Measurements from ENCODE around the gene ARL17B.
"Not testable (repeated sequence)": the region's sequence is repeated elsewhere in the genome, so short reads cannot be mapped to it uniquely, and the experiment has no call there.

DNA sequence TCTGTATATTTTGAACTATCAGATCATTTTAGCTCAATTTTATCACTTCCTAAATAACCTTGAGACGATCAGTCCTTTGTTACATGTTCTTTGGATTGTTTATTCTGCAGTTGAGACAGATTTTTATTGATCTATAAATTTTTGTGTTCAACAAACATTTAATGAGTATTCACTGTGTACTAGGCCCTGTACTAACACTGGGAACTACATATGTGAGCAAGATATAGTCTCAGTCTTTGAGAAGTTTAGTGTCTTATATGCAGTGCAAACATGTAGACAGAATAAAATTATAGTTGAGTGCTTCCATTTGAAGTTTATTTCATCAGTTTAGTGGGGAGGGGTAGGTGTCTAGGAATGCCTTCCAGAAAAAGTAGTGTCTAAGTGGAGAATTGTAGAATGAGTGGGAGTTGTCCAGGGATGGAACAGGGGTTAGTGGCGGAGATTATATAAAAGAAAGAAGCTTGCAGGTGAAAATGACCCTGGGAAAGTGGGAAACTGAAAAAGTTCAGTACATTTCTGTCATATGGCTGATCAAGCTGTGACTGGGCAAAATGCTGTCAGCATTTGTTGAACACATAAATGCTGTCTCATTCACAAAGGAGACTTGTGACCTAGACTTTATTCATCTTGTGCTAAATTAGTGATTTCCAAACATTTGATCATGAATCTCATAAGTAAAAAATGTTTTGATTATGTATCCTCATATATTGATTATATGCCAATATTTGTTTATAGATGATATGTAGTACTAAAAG is 39.6 kb upstream of the ARL17B start:
- TF ChIP-seq, protein P1, sequence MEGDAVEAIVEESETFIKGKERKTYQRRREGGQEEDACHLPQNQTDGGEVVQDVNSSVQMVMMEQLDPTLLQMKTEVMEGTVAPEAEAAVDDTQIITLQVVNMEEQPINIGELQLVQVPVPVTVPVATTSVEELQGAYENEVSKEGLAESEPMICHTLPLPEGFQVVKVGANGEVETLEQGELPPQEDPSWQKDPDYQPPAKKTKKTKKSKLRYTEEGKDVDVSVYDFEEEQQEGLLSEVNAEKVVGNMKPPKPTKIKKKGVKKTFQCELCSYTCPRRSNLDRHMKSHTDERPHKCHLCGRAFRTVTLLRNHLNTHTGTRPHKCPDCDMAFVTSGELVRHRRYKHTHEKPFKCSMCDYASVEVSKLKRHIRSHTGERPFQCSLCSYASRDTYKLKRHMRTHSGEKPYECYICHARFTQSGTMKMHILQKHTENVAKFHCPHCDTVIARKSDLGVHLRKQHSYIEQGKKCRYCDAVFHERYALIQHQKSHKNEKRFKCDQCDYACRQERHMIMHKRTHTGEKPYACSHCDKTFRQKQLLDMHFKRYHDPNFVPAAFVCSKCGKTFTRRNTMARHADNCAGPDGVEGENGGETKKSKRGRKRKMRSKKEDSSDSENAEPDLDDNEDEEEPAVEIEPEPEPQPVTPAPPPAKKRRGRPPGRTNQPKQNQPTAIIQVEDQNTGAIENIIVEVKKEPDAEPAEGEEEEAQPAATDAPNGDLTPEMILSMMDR (IDR thresholded peaks at IDR 0.05): not testable (repeated sequence)
- not testable (repeated sequence) for TF ChIP-seq POLR2A (IDR thresholded peaks at IDR 0.05)

Measured in right lobe of liver (tissue), 4 donors.